Measurements from ENCODE around the gene ZNF143. TPM values are rescaled to one million over a fixed set of nuclear protein-coding genes. Genes with fewer than 3 reads are reported as not detected.
A peak's percentile ranks its signal among the peaks of the same experiment; 100 is the strongest.

The ZNF143 gene
- total and polyA plus RNA-seq, 7 experiments from 2014 or later: 29.6 to 47.5 (median 41.5) TPM

DNA sequence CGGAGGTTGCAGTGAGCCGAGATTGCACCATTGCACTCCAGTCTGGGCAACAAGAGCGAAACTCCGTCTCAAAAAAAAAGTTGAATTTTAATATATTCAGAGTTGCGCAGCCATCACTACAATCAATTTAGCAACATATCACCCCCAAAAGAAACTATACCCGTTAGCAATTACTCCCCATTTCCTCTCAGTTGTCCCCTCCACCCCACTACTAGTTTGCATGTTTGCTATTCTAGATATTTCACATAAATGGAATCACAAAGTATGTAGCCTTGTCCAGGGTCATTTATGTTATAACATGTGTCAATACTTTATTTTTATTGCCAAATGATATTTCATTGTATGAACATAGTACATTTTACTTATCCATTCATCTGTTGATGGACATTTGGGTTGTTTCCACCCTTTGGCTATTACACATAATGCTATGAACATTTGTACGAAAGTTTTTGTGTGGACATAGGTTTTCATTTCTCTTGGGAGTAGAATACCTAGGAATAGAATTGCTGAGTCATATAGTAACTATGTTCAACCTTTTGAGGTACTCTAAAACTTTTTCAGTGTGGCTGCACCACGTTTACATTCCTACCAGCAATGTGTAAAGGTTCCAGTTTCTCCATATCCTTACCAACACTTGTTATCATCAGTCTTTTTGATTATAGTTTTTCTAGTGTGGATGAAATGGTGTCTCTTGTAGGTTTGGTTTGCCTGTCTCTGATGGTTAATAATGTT, 2.2 kb downstream of the ZNF143 start:
- ATAC-seq (no peak), DNase-seq (no peak)
- no peaks in the 10 kb centered on the region for H3K36me3 ChIP-seq (ENCODE audit: control insufficient read depth in 2 of 3, insufficient read depth in 3 of 3, low read length in 3 of 3)
- Mint-ChIP-seq H3K27ac (peak overlapping the region; percentile 47 to 99 (median 74)), H3K27me3 (no peaks in the 10 kb centered on the region), H3K4me3 (peak overlapping the region; percentile 70 to 96 (median 83)), H3K9me3 (peaks cover 0 to 9% (median 0%) of the 10 kb centered on the region in 11 donors), H3K4me1 (peaks cover 24 to 44% (median 31%) of the 10 kb centered on the region in 7 donors), H3K36me3 (peaks cover 0 to 19% (median 10%) of the 10 kb centered on the region in 5 donors)
- no peaks in the 10 kb centered on the region for H3K27me3 ChIP-seq (ENCODE audit: control insufficient read depth in 2 of 2, insufficient read depth in 2 of 2, low read length in 2 of 2)
- ChIA-PET POLR2A (interaction anchor here (0.6 kb wide), 1 partner anchor 295 kb away, joined by 3 read pairs; no protein-coding TSS in a partner anchor), CTCF (no interaction called here)
- H3K9me3 ChIP-seq (ENCODE audit: control insufficient read depth in 2 of 3, low read length in 3 of 3): no peaks in the 10 kb centered on the region
- intact Hi-C loops (cut with micrococcal nuclease): loop anchor here in 1 of 2 donors (5.0 kb wide), 2 partner anchors 296 to 551 kb away; partner anchors contain the start of gene AKIP1
- peaks cover 9 to 19% of the 10 kb centered on the region in 2 donors for H3K4me1 ChIP-seq (ENCODE audit: control insufficient read depth in 2 of 2, insufficient read depth in 2 of 2, low read length in 2 of 2)
- no peak overlapping the region for H3K4me3 ChIP-seq (ENCODE audit: low read length)
- no peak overlapping the region for H3K27ac ChIP-seq (ENCODE audit: low read depth, low read length)

DNA sequence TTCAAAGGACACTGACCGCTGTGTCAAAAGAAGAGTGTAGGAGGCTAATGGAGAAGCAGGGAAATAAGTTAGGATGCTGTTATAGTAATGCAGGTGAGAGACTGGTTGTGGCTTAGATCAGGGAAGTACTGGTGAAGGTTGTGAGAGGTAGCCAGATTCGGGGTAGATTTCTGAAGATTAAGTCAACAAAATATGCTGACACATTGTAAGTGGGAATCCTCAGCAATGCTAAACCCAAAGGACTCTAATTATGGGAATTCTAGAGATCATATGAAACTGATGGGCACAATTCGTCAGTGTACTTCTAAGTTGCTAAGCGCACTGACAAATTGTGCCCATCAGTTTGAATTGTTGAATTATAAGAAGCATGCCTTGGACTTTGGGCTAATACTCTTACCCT, 10.0 kb downstream of the ZNF143 start:
- H3K4me1 Mint-ChIP-seq: peaks cover 4 to 27% (median 15%) of the 10 kb centered on the region in 7 donors
- Histone ChIP-seq H3K27me3 (ENCODE audit: control insufficient read depth in 2 of 2, insufficient read depth in 2 of 2, low read length in 2 of 2) (no peaks in the 10 kb centered on the region), H3K4me3 (ENCODE audit: low read length) (no peak overlapping the region), H3K36me3 (ENCODE audit: control insufficient read depth in 2 of 3, insufficient read depth in 3 of 3, low read length in 3 of 3) (peaks cover 5 to 46% (median 13%) of the 10 kb centered on the region in 3 experiments), H3K9me3 (ENCODE audit: control insufficient read depth in 2 of 3, low read length in 3 of 3) (no peaks in the 10 kb centered on the region), H3K27ac (ENCODE audit: low read depth, low read length) (no peak overlapping the region), H3K4me1 (ENCODE audit: control insufficient read depth in 2 of 2, insufficient read depth in 2 of 2, low read length in 2 of 2) (no peaks in the 10 kb centered on the region)
- no peak for ATAC-seq
- intact Hi-C loops (cut with micrococcal nuclease): no loop called here
- no peaks in the 10 kb centered on the region for H3K27me3 Mint-ChIP-seq
- peak overlapping the region in 1 of 9 donors; percentile 35 for H3K27ac Mint-ChIP-seq
- no peaks in the 10 kb centered on the region for H3K9me3 Mint-ChIP-seq
- POLR2A ChIA-PET: interaction anchor here (0.7 to 1.3 kb wide), 3 partner anchors 9 to 684 kb away, joined by 3 to 5 read pairs (median 3); partner anchors contain the start of gene ZNF143
- DNase-seq: no peak
- CTCF ChIA-PET: no interaction called here
- peaks cover 8 to 35% (median 21%) of the 10 kb centered on the region in 5 donors for H3K36me3 Mint-ChIP-seq
- H3K4me3 Mint-ChIP-seq: no peak overlapping the region

DNA sequence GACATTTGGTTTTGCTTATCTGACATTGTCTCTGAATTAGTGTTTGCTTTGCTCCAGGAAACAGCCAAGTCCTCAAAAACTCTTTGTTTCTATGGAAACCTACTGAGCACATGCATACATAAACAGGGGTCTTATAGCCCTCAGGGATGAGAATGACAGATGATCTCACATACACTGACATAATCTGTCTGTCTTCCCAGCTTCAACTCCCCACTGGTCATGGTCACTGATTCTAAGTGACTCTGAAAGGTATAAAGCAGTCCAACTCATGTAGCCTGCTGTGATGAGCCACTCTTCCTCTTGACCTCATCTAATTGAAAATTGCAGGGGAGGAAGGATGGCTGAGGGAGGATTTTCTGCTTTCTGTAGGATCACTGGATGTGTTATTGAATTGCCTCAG, 12.6 kb downstream of the ZNF143 start:
- no peaks in the 10 kb centered on the region for H3K27me3 Mint-ChIP-seq
- no peak overlapping the region for H3K4me3 Mint-ChIP-seq
- POLR2A ChIA-PET: interaction anchor here (3.0 kb wide), 1 partner anchor 13 kb away, joined by 20 read pairs; the partner anchor contains the start of gene ZNF143
- no peaks in the 10 kb centered on the region for H3K27me3 ChIP-seq (ENCODE audit: control insufficient read depth in 2 of 2, insufficient read depth in 2 of 2, low read length in 2 of 2)
- ATAC-seq (no peak), DNase-seq (no peak)
- H3K27ac ChIP-seq (ENCODE audit: low read depth, low read length): no peak overlapping the region
- peaks cover 0 to 11% (median 9%) of the 10 kb centered on the region in 7 donors for H3K4me1 Mint-ChIP-seq
- no peak overlapping the region for H3K27ac Mint-ChIP-seq
- no peaks in the 10 kb centered on the region for H3K9me3 ChIP-seq (ENCODE audit: control insufficient read depth in 2 of 3, low read length in 3 of 3)
- H3K36me3 ChIP-seq (ENCODE audit: control insufficient read depth in 2 of 3, insufficient read depth in 3 of 3, low read length in 3 of 3): peaks cover 9 to 56% (median 21%) of the 10 kb centered on the region in 3 experiments
- CTCF ChIA-PET: no interaction called here
- H3K4me3 ChIP-seq (ENCODE audit: low read length): no peak overlapping the region
- intact Hi-C loops (cut with micrococcal nuclease): no loop called here
- no peaks in the 10 kb centered on the region for H3K9me3 Mint-ChIP-seq
- H3K36me3 Mint-ChIP-seq: peaks cover 8 to 36% (median 22%) of the 10 kb centered on the region in 5 donors
- no peaks in the 10 kb centered on the region for H3K4me1 ChIP-seq (ENCODE audit: control insufficient read depth in 2 of 2, insufficient read depth in 2 of 2, low read length in 2 of 2)

GRCh38 chr11:9479899-9480298, 19.1 kb downstream of the ZNF143 start:
- ChIA-PET POLR2A (interaction anchor here (0.6 to 1.2 kb wide), 4 partner anchors 14 to 20 kb away, joined by 3 to 5 read pairs (median 4); partner anchors contain the start of gene ZNF143), CTCF (no interaction called here)
- DNase-seq (no peak), ATAC-seq (no peak)
- H3K4me1 Mint-ChIP-seq: peaks cover 0 to 3% (median 0%) of the 10 kb centered on the region in 7 donors
- no peak overlapping the region for H3K4me3 ChIP-seq (ENCODE audit: low read length)
- H3K4me1 ChIP-seq (ENCODE audit: control insufficient read depth in 2 of 2, insufficient read depth in 2 of 2, low read length in 2 of 2): no peaks in the 10 kb centered on the region
- no peak overlapping the region for H3K27ac ChIP-seq (ENCODE audit: low read depth, low read length)
- no peaks in the 10 kb centered on the region for H3K27me3 Mint-ChIP-seq
- intact Hi-C loops (cut with micrococcal nuclease): no loop called here
- H3K9me3 ChIP-seq (ENCODE audit: control insufficient read depth in 2 of 3, low read length in 3 of 3): no peaks in the 10 kb centered on the region
- H3K36me3 ChIP-seq (ENCODE audit: control insufficient read depth in 2 of 3, insufficient read depth in 3 of 3, low read length in 3 of 3): peaks cover 10 to 42% (median 13%) of the 10 kb centered on the region in 3 experiments
- no peaks in the 10 kb centered on the region for H3K27me3 ChIP-seq (ENCODE audit: control insufficient read depth in 2 of 2, insufficient read depth in 2 of 2, low read length in 2 of 2)
- H3K27ac Mint-ChIP-seq: peak overlapping the region in 2 of 9 donors; percentile 14 to 52
- H3K4me3 Mint-ChIP-seq: no peak overlapping the region
- peaks cover 5 to 33% (median 16%) of the 10 kb centered on the region in 5 donors for H3K36me3 Mint-ChIP-seq
- H3K9me3 Mint-ChIP-seq: no peaks in the 10 kb centered on the region

- no peak overlapping the region for H3K4me3 ChIP-seq (ENCODE audit: low read length)
- H3K27me3 Mint-ChIP-seq: no peaks in the 10 kb centered on the region
- ChIA-PET POLR2A (no interaction called here), CTCF (interaction anchor here (1.5 to 1.9 kb wide), 2 partner anchors 16 to 18 kb away, joined by 3 to 4 read pairs; no protein-coding TSS in a partner anchor)
- no peak overlapping the region for H3K4me3 Mint-ChIP-seq
- H3K4me1 ChIP-seq (ENCODE audit: control insufficient read depth in 2 of 2, insufficient read depth in 2 of 2, low read length in 2 of 2): no peaks in the 10 kb centered on the region
- H3K27ac Mint-ChIP-seq: peak overlapping the region in 5 of 9 donors; percentile 30 to 77 (median 64)
- ATAC-seq: no peak
- H3K4me1 Mint-ChIP-seq: peaks cover 0 to 6% (median 0%) of the 10 kb centered on the region in 7 donors
- peaks cover 0 to 42% (median 6%) of the 10 kb centered on the region in 3 experiments for H3K36me3 ChIP-seq (ENCODE audit: control insufficient read depth in 2 of 3, insufficient read depth in 3 of 3, low read length in 3 of 3)
- no peak overlapping the region for H3K27ac ChIP-seq (ENCODE audit: low read depth, low read length)
- no peaks in the 10 kb centered on the region for H3K9me3 Mint-ChIP-seq
- no peaks in the 10 kb centered on the region for H3K9me3 ChIP-seq (ENCODE audit: control insufficient read depth in 2 of 3, low read length in 3 of 3)
- H3K27me3 ChIP-seq (ENCODE audit: control insufficient read depth in 2 of 2, insufficient read depth in 2 of 2, low read length in 2 of 2): no peaks in the 10 kb centered on the region
- intact Hi-C loops (cut with micrococcal nuclease): no loop called here
- peaks cover 0 to 34% (median 20%) of the 10 kb centered on the region in 5 donors for H3K36me3 Mint-ChIP-seq
- DNase-seq: no peak
Measured at GRCh38 chr11:9489080-9489765, 28.4 kb downstream of the ZNF143 start.

DNA sequence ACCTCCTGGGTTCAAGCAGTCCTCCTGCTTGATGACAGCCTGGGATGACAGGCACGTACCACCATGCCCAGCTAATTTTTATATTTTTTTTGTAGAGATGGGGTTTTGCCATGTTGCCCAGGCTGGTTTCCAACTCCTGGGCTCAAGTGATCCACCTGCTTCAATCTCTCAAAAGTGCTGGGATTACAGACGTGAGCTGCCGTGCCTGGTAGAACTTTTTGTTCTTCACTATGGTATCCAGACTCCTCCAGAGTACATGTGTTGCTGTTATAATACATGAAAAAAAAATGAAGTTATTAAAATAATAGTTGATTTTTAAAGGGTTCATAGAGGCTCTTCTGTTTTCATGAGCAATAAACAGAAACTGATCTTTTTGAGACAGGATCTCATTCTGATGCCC, 29.6 kb downstream of the ZNF143 start:
- H3K4me3 Mint-ChIP-seq: no peak overlapping the region
- H3K4me1 Mint-ChIP-seq: peaks cover 0 to 6% (median 0%) of the 10 kb centered on the region in 7 donors
- H3K4me1 ChIP-seq (ENCODE audit: control insufficient read depth in 2 of 2, insufficient read depth in 2 of 2, low read length in 2 of 2): no peaks in the 10 kb centered on the region
- peaks cover 0 to 41% (median 19%) of the 10 kb centered on the region in 5 donors for H3K36me3 Mint-ChIP-seq
- no peak overlapping the region for H3K4me3 ChIP-seq (ENCODE audit: low read length)
- H3K27ac ChIP-seq (ENCODE audit: low read depth, low read length): no peak overlapping the region
- H3K9me3 ChIP-seq (ENCODE audit: control insufficient read depth in 2 of 3, low read length in 3 of 3): no peaks in the 10 kb centered on the region
- H3K27me3 ChIP-seq (ENCODE audit: control insufficient read depth in 2 of 2, insufficient read depth in 2 of 2, low read length in 2 of 2): no peaks in the 10 kb centered on the region
- intact Hi-C loops (cut with micrococcal nuclease): no loop called here
- CTCF ChIA-PET: interaction anchor here (1.5 to 1.9 kb wide), 2 partner anchors 15 to 16 kb away, joined by 3 to 4 read pairs; no protein-coding TSS in a partner anchor
- peaks cover 7 to 52% (median 8%) of the 10 kb centered on the region in 3 experiments for H3K36me3 ChIP-seq (ENCODE audit: control insufficient read depth in 2 of 3, insufficient read depth in 3 of 3, low read length in 3 of 3)
- H3K27me3 Mint-ChIP-seq: no peaks in the 10 kb centered on the region
- ATAC-seq (no peak), DNase-seq (no peak)
- no peaks in the 10 kb centered on the region for H3K9me3 Mint-ChIP-seq
- H3K27ac Mint-ChIP-seq: no peak overlapping the region
- POLR2A ChIA-PET: interaction anchor here (0.6 kb wide), 1 partner anchor 83 kb away, joined by 4 read pairs; no protein-coding TSS in a partner anchor
